HepG2 (cell line): ENCODE results near the gene WWP2. TPM values are rescaled to one million over a fixed set of nuclear protein-coding genes. Genes with fewer than 3 reads are reported as not detected.

Source experiments
- ATF5 ChIP-seq: sonication (generic); formaldehyde crosslinking; IDR thresholded peaks from 2 replicates; pipeline ENCODE4 v1.4.0; 2020; ENCODE audit warnings: mild to moderate bottlenecking, low read depth, missing genetic modification reagents
- BRD4 ChIP-seq: sonication (generic); formaldehyde crosslinking; IDR thresholded peaks from 2 replicates; pipeline ENCODE4 v1.4.0; 2020; ENCODE audit warnings: missing genetic modification reagents
- ELF3 ChIP-seq: IDR thresholded peaks from 2 replicates; pipeline ENCODE4 v1.6.1; 2016; ENCODE audit warnings: missing genetic modification reagents, missing compliant biosample characterization
- ETV5 ChIP-seq: IDR thresholded peaks from 2 replicates; pipeline ENCODE4 v1.6.1; 2018; ENCODE audit warnings: missing biosample characterization, missing genetic modification reagents, inconsistent platforms, borderline replicate concordance
- HNRNPLL ChIP-seq: fragments of 200-400 bp; formaldehyde crosslinking; IDR thresholded peaks from 2 replicates; pipeline ENCODE4 v1.6.1; 2017; ENCODE audit warnings: mild to moderate bottlenecking, low read depth, low read length; ENCODE audit not compliant: poor library complexity, severe bottlenecking
- HOXA3 ChIP-seq: sonication (generic); formaldehyde crosslinking; IDR thresholded peaks from 2 replicates; pipeline ENCODE4 v1.5.0; 2020; ENCODE audit warnings: missing genetic modification reagents
- MBNL3 ChIP-seq: fragments of 250-450 bp; sonication (Bioruptor Pico); conservative IDR thresholded peaks from 2 replicates; pipeline ENCODE4 v1.8.0; 2022; ENCODE audit warnings: mild to moderate bottlenecking, inconsistent platforms
- MZF1 ChIP-seq: sonication (generic); formaldehyde crosslinking; IDR thresholded peaks from 2 replicates; pipeline ENCODE4 v1.8.1; 2023; ENCODE audit warnings: mild to moderate bottlenecking, missing genetic modification reagents, borderline replicate concordance
- PAXIP1 ChIP-seq: sonication (generic); formaldehyde crosslinking; conservative IDR thresholded peaks from 2 replicates; pipeline ENCODE4 v1.4.0; 2020; ENCODE audit warnings: mild to moderate bottlenecking, missing genetic modification reagents, moderate library complexity
- STAT6 ChIP-seq: sonication (generic); formaldehyde crosslinking; IDR thresholded peaks from 2 replicates; pipeline ENCODE4 v1.4.0; 2020; ENCODE audit warnings: missing genetic modification reagents, mild to moderate bottlenecking, borderline replicate concordance
- TAF15 ChIP-seq: fragments of 200-400 bp; formaldehyde crosslinking; IDR thresholded peaks from one replicate; pipeline ENCODE4 v1.6.1; 2018; ENCODE audit warnings: mild to moderate bottlenecking, low read depth, low read length; ENCODE audit not compliant: poor library complexity, severe bottlenecking
- ZC3H4 ChIP-seq: sonication (generic); formaldehyde crosslinking; IDR thresholded peaks from 2 replicates; pipeline ENCODE4 v1.4.0; 2020; ENCODE audit warnings: missing genetic modification reagents, borderline replicate concordance
- ZNF33B ChIP-seq: sonication (generic); formaldehyde crosslinking; IDR thresholded peaks from 2 replicates; pipeline ENCODE4 v1.5.1; 2020; ENCODE audit warnings: mild to moderate bottlenecking, missing genetic modification reagents
- ZNF788 ChIP-seq: sonication (generic); formaldehyde crosslinking; IDR thresholded peaks from 2 replicates; pipeline ENCODE4 v1.5.0; 2020; ENCODE audit warnings: mild to moderate bottlenecking, missing genetic modification reagents, borderline replicate concordance
- polyA plus RNA-seq, 8 experiments: library from polyadenylated mRNA; depleted of rRNA in 3 of 8; stranded (reverse) in 7 of 8; unstranded in 1 of 8; fragments of >200 nt; fragmentation: Illumina TruSeq in 4 of 8; extraction: Trizol in 4 of 8; gene quantifications; 2 replicates each; pipeline versions ENCODE4 v1.2.1 to v1.2.3, GENCODE V29; 2011 to 2016; ENCODE audit warnings: low read depth in 4 of 8, missing spikeins in 1 of 8, mixed read lengths in 1 of 8; ENCODE audit not compliant: insufficient read depth in 1 of 8
- total RNA-seq, 5 experiments: library from RNA; depleted of rRNA; stranded (reverse); fragments of >200 nt; fragmentation: Illumina TruSeq; extraction: Trizol; gene quantifications; 2 replicates each; pipeline ENCODE4 v1.2.3, GENCODE V29; 2016; ENCODE audit warnings: low read depth in 1 of 5
- TF ChIP-seq, protein P1 (sequence below): sonication (generic); formaldehyde crosslinking; IDR thresholded peaks from 2 replicates; pipeline ENCODE4 v1.5.0; 2020; ENCODE audit warnings: missing genetic modification reagents, mild to moderate bottlenecking, borderline replicate concordance

Gene WWP2
- total and polyA plus RNA-seq, 2 of the 13 experiments (the other 11 are each of a cell fraction or from before 2014, with no cell fraction given) = 11.4 to 28.2 TPM

DNA sequence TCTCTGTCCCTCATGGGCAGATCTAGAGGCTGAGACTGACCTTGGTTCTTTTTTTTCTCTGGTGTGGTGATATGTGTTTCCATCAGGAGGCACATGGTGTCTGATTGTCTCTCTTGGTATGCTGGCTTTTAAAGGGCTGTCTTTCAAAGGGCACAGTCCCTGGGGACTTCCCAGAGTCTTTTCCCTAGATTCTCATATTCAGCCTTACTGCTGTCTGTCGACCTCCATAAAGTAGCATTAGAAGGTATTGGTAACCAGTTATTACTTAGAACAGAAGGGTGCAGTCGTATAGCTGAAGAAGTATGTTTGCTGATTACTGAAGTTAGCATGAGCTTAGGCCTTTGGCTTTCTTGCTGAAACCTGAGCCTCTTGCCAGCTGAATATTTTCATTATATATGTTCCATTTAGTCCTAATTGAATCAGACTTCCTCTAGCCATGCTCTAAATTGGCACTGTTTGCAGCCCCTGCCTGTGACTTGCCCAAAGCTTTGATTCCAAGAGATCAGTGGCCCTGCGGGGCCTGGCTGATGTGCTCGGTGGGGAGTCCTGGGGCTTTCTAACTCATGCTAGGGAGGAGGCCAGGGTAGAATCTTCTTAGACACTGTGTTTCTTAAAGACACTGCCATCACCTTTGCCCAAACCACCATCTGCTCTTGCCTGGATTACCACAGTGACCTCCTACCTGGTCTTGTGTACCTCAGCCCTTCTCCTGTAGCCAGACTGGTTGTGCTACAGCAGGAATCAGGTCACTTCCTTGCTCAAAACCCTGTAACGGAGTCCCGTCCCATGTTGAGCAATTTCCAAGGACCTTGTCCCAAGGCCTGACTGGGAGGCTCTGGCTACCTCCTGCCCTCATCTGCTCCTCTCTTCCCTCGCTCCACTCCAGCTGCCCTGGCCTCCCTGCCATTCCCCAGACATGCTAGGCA lies 71.5 kb downstream of the WWP2 start (continued):
- no peak for TF ChIP-seq ZC3H4
- TF ChIP-seq, protein P1, sequence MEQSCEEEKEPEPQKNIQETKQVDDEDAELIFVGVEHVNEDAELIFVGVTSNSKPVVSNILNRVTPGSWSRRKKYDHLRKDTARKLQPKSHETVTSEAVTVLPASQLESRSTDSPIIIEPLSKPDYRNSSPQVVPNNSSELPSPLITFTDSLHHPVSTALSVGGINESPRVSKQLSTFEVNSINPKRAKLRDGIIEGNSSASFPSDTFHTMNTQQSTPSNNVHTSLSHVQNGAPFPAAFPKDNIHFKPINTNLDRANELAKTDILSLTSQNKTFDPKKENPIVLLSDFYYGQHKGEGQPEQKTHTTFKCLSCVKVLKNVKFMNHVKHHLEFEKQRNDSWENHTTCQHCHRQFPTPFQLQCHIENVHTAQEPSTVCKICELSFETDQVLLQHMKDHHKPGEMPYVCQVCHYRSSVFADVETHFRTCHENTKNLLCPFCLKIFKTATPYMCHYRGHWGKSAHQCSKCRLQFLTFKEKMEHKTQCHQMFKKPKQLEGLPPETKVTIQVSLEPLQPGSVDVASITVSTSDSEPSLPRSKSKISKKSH (CRISPR knock-in tag) = 0 out of 2 replicates have a peak, but pooled peaks have one; percentile 20
- TF ChIP-seq BRD4 = no peak
- TF ChIP-seq ETV5 = no peak; the same call in 1 of the 2 replicates
- TF ChIP-seq HNRNPLL = no peak
- TF ChIP-seq ZNF788 (CRISPR knock-in tag) = peak; percentile 78; the same call in 1 of the 2 replicates
- no peak for TF ChIP-seq ZNF33B (CRISPR knock-in tag)
- no peak for TF ChIP-seq ATF5 (CRISPR knock-in tag)
- TF ChIP-seq PAXIP1 (CRISPR knock-in tag) = 0 out of 2 replicates have a peak, but pooled peaks have one; percentile 20
- TF ChIP-seq ELF3 (CRISPR knock-in tag) = no peak
- TF ChIP-seq MZF1 (CRISPR knock-in tag) = no peak
- TF ChIP-seq TAF15 = no peak
- TF ChIP-seq HOXA3 = peak; percentile 72
- TF ChIP-seq MBNL3 (CRISPR knock-in tag) = no peak
- 0 out of 2 replicates have a peak, but pooled peaks have one; percentile 33 for TF ChIP-seq STAT6 (CRISPR knock-in tag)
